Lower leg skin (tissue), 4 donors: ENCODE measurements around the gene SPATA3. TPM values are rescaled to one million over a fixed set of nuclear protein-coding genes. Genes with fewer than 3 reads are reported as not detected.

Experiments used
- DNase-seq, 2 donors: peaks; one replicate each; pipeline ENCODE4 v3.0.0-alpha.2; 2019; ENCODE audit warnings: low spot score in 2 of 2
- H3K4me3 ChIP-seq: fragments of 200-600 bp; sonication (generic); 2 replicates; pipeline ENCODE4 v1.5.1; 2017; ENCODE audit warnings: mild to moderate bottlenecking, low read depth; ENCODE audit not compliant: poor library complexity, severe bottlenecking
- POLR2A ChIP-seq, 2 donors: fragments of 450-650 bp; IDR thresholded peaks; one replicate each; pipeline ENCODE4 v1.6.1; 2016 to 2017; ENCODE audit warnings: antibody characterized with exemption in 2 of 2, mild to moderate bottlenecking in 1 of 2, moderate library complexity in 1 of 2
- WGBS, 2 donors: methylation state at CpG; one replicate each; pipeline ENCODE4 v1.1.5; 2018; 5-methylcytosine and 5-hydroxymethylcytosine counted together
- intact Hi-C: fragments of 100-400 bp; cut with DNase I; formaldehyde crosslinking; loops from one replicate; pipeline ENCODE4 v1.15.0; 2023; ENCODE audit warnings: low total_unique reads
- total RNA-seq, 4 donors: library from RNA; depleted of rRNA; stranded (reverse); fragments of >200 nt; gene quantifications; one replicate each; pipeline ENCODE4 v1.1.0, GENCODE V29; 2016
- TF ChIP-seq, protein P1 (sequence below), 3 donors: fragments of 450-650 bp; IDR thresholded peaks; one replicate each; pipeline ENCODE4 v1.5.1; 2016; ENCODE audit warnings: antibody characterized with exemption in 3 of 3, mild to moderate bottlenecking in 3 of 3, moderate library complexity in 2 of 3

The SPATA3 gene
- total RNA-seq, 4 donors from 2014 or later = 0.25 TPM; not detected in 3

- H3K4me3 ChIP-seq = no peak overlapping the region
- no peak for DNase-seq
- intact Hi-C loops = no loop called here
- WGBS, 2 donors = 65 to 70% methylated on average over 10 of the region's 10 CpGs
- TF ChIP-seq POLR2A (IDR thresholded peaks at IDR 0.05) = no peak
- TF ChIP-seq, protein P1, sequence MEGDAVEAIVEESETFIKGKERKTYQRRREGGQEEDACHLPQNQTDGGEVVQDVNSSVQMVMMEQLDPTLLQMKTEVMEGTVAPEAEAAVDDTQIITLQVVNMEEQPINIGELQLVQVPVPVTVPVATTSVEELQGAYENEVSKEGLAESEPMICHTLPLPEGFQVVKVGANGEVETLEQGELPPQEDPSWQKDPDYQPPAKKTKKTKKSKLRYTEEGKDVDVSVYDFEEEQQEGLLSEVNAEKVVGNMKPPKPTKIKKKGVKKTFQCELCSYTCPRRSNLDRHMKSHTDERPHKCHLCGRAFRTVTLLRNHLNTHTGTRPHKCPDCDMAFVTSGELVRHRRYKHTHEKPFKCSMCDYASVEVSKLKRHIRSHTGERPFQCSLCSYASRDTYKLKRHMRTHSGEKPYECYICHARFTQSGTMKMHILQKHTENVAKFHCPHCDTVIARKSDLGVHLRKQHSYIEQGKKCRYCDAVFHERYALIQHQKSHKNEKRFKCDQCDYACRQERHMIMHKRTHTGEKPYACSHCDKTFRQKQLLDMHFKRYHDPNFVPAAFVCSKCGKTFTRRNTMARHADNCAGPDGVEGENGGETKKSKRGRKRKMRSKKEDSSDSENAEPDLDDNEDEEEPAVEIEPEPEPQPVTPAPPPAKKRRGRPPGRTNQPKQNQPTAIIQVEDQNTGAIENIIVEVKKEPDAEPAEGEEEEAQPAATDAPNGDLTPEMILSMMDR (IDR thresholded peaks at IDR 0.05) = no peak
Observed at GRCh38 chr2:231047923-231048915, 52.3 kb downstream of the SPATA3 start.

GRCh38 chr2:231049286-231050017, 53.5 kb downstream of the SPATA3 start:
- H3K4me3 ChIP-seq = no peak overlapping the region
- no peak for DNase-seq
- 80 to 87% methylated on average over 12 of the region's 12 CpGs for WGBS, 2 donors
- intact Hi-C loops = no loop called here
- no peak for TF ChIP-seq POLR2A (IDR thresholded peaks at IDR 0.05)
- TF ChIP-seq, protein P1 (IDR thresholded peaks at IDR 0.05) = no peak

DNA sequence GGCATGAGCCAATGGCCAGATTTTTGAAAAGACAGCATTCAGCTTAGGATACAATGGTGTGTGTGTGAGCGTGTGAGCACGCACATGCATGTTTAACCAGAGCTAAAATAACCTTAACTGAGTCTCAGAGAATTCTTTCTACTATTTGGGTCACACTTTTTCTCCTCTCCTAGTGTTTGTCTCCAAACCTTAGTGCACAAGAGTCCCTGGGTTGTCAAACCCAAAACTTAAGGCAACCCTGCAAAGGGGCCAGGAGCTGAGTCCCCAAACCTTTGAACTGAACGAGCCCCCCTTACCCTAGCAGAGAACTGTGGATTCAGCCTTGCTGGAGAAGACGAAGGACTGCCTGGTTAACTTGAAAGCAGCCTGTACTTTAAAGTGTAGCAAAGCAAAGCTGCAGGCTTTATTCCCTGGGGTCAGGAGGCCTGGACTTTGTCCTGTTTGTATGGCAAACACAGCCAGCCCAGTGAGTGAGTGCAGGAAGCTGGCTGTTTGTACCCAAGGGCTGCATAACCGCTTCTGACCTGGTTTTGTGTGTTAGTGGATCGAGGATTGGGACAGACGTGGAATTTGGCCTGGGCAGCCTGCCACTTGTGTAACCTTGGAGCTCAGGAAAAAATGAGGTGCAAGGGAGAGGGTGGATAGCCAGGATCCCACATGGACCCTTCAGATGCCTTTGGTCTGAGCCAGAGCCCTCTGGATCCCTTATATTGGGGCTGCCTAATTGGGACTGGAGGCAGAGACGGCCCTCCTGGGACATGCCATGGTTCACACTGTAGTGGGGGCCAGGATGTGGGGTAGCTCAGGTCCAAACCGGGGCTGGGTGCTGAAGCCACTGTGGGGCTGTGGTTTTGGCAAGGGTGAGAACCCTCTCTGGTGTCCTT, 54.3 kb downstream of the SPATA3 start:
- intact Hi-C loops = no loop called here
- DNase-seq = no peak
- no peak overlapping the region for H3K4me3 ChIP-seq
- WGBS, 2 donors = 63 to 67% methylated on average over 9 of the region's 9 CpGs
- TF ChIP-seq, protein P1 (IDR thresholded peaks at IDR 0.05) = peak in 1 of 3 donors; percentile 87
- no peak for TF ChIP-seq POLR2A (IDR thresholded peaks at IDR 0.05)

- no peak for DNase-seq
Observed at GRCh38 chr2:231051116-231051515, 55.2 kb downstream of the SPATA3 start.

More at GRCh38 chr2:231051116-231051515, 55.2 kb downstream of the SPATA3 start:
- H3K4me3 ChIP-seq = no peak overlapping the region
- intact Hi-C loops = no loop called here
- whole genome bisulfite sequencing, 2 donors = 84 to 94% methylated on average over 5 of the region's 5 CpGs
- TF ChIP-seq POLR2A (IDR thresholded peaks at IDR 0.05) = no peak
- TF ChIP-seq, protein P1 (IDR thresholded peaks at IDR 0.05) = no peak
